ENCODE data around the gene HS6ST1. TPM values are rescaled to one million over a fixed set of nuclear protein-coding genes. Genes with fewer than 3 reads are reported as not detected.

Gene HS6ST1
- total RNA-seq, 2 experiments from 2014 or later: 13.6 to 17.6 TPM

- Histone ChIP-seq H3K79me2 (ENCODE audit: insufficient read depth, low read depth, low read length) (no peaks in the 10 kb centered on the region), H4K20me1 (ENCODE audit: insufficient read depth, low read length) (no peaks in the 10 kb centered on the region), H3K9me2 (ENCODE audit: insufficient read depth, low read length) (no peaks in the 10 kb centered on the region), H3K4me1 (ENCODE audit: insufficient read depth, low read length, poor library complexity, severe bottlenecking) (no peaks in the 10 kb centered on the region), H3K4me2 (ENCODE audit: low read length) (no peak overlapping the region), H2AFZ (ENCODE audit: low read length) (no peak overlapping the region), H3K27ac (ENCODE audit: low read depth, low read length, poor library complexity, severe bottlenecking) (no peak overlapping the region), H3K9me3 (ENCODE audit: low read length) (no peaks in the 10 kb centered on the region), H3K36me3 (ENCODE audit: insufficient read depth, low read length) (no peaks in the 10 kb centered on the region), H3K4me3 (ENCODE audit: low read depth, low read length, poor library complexity, severe bottlenecking) (no peak overlapping the region)
- no TSS peak for BruUV-seq (replicated peaks)
- no peak for TF ChIP-seq EZH2phosphoT487 (IDR thresholded peaks at IDR 0.05; ENCODE audit: borderline replicate concordance, low read depth, low read length)
- TF ChIP-seq, protein P1, sequence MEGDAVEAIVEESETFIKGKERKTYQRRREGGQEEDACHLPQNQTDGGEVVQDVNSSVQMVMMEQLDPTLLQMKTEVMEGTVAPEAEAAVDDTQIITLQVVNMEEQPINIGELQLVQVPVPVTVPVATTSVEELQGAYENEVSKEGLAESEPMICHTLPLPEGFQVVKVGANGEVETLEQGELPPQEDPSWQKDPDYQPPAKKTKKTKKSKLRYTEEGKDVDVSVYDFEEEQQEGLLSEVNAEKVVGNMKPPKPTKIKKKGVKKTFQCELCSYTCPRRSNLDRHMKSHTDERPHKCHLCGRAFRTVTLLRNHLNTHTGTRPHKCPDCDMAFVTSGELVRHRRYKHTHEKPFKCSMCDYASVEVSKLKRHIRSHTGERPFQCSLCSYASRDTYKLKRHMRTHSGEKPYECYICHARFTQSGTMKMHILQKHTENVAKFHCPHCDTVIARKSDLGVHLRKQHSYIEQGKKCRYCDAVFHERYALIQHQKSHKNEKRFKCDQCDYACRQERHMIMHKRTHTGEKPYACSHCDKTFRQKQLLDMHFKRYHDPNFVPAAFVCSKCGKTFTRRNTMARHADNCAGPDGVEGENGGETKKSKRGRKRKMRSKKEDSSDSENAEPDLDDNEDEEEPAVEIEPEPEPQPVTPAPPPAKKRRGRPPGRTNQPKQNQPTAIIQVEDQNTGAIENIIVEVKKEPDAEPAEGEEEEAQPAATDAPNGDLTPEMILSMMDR (conservative IDR thresholded peaks at IDR 0.05; ENCODE audit: low read length): no peak
- ChIA-PET CTCF (ENCODE audit: unreplicated experiment) (no interaction called here), POLR2A (interaction anchor here (0.6 to 0.7 kb wide), 2 partner anchors 8 to 1053 kb away, joined by 3 read pairs; no protein-coding TSS in a partner anchor)
- no peak for DNase-seq (ENCODE audit: low spot score)
- intact Hi-C loops (cut with micrococcal nuclease; ENCODE audit: unreplicated experiment): no loop called here
These were observed 25.4 kb upstream of the HS6ST1 start for GRCh38 chr2:128344101-128344500.

DNA sequence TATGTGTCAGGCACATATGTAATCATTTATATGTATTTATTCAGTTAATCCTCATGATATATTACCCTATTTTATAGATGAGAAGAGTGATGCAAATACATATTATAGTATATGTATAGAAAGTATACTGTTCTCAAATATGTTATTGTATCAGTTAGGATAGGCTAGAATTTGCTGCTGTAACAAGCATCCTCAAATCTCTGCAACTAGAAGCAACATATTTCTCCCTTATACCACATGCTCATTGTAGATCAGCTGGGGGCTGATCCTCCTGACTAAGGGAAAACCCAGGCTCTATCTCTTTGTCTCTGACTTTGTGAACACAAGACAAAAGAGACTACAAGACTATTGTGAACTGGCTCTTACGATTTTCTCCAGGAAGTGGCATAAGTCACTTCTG, 24.8 kb upstream of the HS6ST1 start:
- no peak overlapping the region for H3K4me3 ChIP-seq (ENCODE audit: low read depth, low read length, poor library complexity, severe bottlenecking)

DNA sequence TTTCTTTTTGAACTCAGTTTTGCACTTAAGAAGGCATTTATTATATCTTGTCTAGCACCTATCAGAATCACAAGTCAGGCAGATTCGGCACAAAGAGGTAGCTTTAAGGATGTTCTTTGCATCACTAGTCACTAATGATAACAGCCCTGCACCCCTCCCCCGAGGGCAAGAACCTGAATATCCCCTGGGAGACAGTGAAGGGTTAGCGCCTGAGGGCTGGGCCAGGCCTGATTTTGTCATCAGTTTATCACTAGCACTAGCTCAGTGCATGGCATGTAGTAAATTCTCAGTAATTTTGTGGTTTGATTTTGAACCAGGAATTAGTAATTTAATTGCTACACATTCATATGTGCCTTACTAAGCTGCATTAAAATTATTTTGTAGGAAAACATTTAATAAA, 23.9 kb upstream of the HS6ST1 start:
- TF ChIP-seq EZH2phosphoT487 (IDR thresholded peaks at IDR 0.05; ENCODE audit: borderline replicate concordance, low read depth, low read length): no peak
- TF ChIP-seq, protein P1 (conservative IDR thresholded peaks at IDR 0.05; ENCODE audit: low read length): no peak
- H3K4me3 ChIP-seq (ENCODE audit: low read depth, low read length, poor library complexity, severe bottlenecking): no peak overlapping the region
- CTCF ChIA-PET (ENCODE audit: unreplicated experiment): no interaction called here
- POLR2A ChIA-PET: no interaction called here
- H3K4me1 ChIP-seq (ENCODE audit: insufficient read depth, low read length, poor library complexity, severe bottlenecking): no peaks in the 10 kb centered on the region
- H3K4me2 ChIP-seq (ENCODE audit: low read length): no peak overlapping the region
- H3K36me3 ChIP-seq (ENCODE audit: insufficient read depth, low read length): no peaks in the 10 kb centered on the region
- H3K9me3 ChIP-seq (ENCODE audit: low read length): no peaks in the 10 kb centered on the region
- no peaks in the 10 kb centered on the region for H3K9me2 ChIP-seq (ENCODE audit: insufficient read depth, low read length)
- H2AFZ ChIP-seq (ENCODE audit: low read length): no peak overlapping the region
- H4K20me1 ChIP-seq (ENCODE audit: insufficient read depth, low read length): no peaks in the 10 kb centered on the region
- no peaks in the 10 kb centered on the region for H3K79me2 ChIP-seq (ENCODE audit: insufficient read depth, low read depth, low read length)
- no TSS peak for BruUV-seq (replicated peaks)
- intact Hi-C loops (cut with micrococcal nuclease; ENCODE audit: unreplicated experiment): no loop called here
- no peak for DNase-seq (ENCODE audit: low spot score)
- no peak overlapping the region for H3K27ac ChIP-seq (ENCODE audit: low read depth, low read length, poor library complexity, severe bottlenecking)

More for the DNA sequence above, 24.8 kb upstream of the HS6ST1 start:
- POLR2A ChIA-PET: interaction anchor here (0.7 kb wide), 1 partner anchor 1054 kb away, joined by 3 read pairs; no protein-coding TSS in a partner anchor
- no peaks in the 10 kb centered on the region for H3K79me2 ChIP-seq (ENCODE audit: insufficient read depth, low read depth, low read length)
- H3K9me3 ChIP-seq (ENCODE audit: low read length): no peaks in the 10 kb centered on the region
- TF ChIP-seq, protein P1 (conservative IDR thresholded peaks at IDR 0.05; ENCODE audit: low read length): no peak
- TF ChIP-seq EZH2phosphoT487 (IDR thresholded peaks at IDR 0.05; ENCODE audit: borderline replicate concordance, low read depth, low read length): no peak
- H3K4me2 ChIP-seq (ENCODE audit: low read length): no peak overlapping the region
- CTCF ChIA-PET (ENCODE audit: unreplicated experiment): no interaction called here
- no peaks in the 10 kb centered on the region for H3K4me1 ChIP-seq (ENCODE audit: insufficient read depth, low read length, poor library complexity, severe bottlenecking)
- BruUV-seq (replicated peaks): no TSS peak
- H3K9me2 ChIP-seq (ENCODE audit: insufficient read depth, low read length): no peaks in the 10 kb centered on the region
- no peak overlapping the region for H2AFZ ChIP-seq (ENCODE audit: low read length)
- no peaks in the 10 kb centered on the region for H3K36me3 ChIP-seq (ENCODE audit: insufficient read depth, low read length)
- no peak for DNase-seq (ENCODE audit: low spot score)
- H3K27ac ChIP-seq (ENCODE audit: low read depth, low read length, poor library complexity, severe bottlenecking): no peak overlapping the region
- intact Hi-C loops (cut with micrococcal nuclease; ENCODE audit: unreplicated experiment): no loop called here
- H4K20me1 ChIP-seq (ENCODE audit: insufficient read depth, low read length): no peaks in the 10 kb centered on the region
